ENCODE results near the gene ALPK3. TPM values are rescaled to one million over a fixed set of nuclear protein-coding genes. Genes with fewer than 3 reads are reported as not detected.

Gene ALPK3
- total and polyA plus RNA-seq, 2 experiments from 2014 or later = 3.7 to 29.7 TPM

GRCh38 chr15:84846269-84846668 is 29.1 kb downstream of the ALPK3 start:
- H3K9me3 Mint-ChIP-seq = peaks cover 15% of the 10 kb centered on the region
- H3K27ac Mint-ChIP-seq = no peak overlapping the region
- no peak overlapping the region for H3K4me3 Mint-ChIP-seq
- Histone ChIP-seq H4K20me1 (replicated peaks; ENCODE audit: insufficient read depth) (peaks cover 3% of the 10 kb centered on the region; the same call in 1 of the 2 replicates), H3K79me2 (replicated peaks; ENCODE audit: insufficient read depth) (no peaks in the 10 kb centered on the region), H3K27ac (ENCODE audit: low read depth) (no peak overlapping the region), H3K27me3 (ENCODE audit: insufficient read depth) (no peaks in the 10 kb centered on the region), H3F3A (replicated peaks; ENCODE audit: low read depth) (no peaks in the 10 kb centered on the region), H3K4me1 (ENCODE audit: insufficient read depth) (no peaks in the 10 kb centered on the region), H3K36me3 (ENCODE audit: insufficient read depth) (peaks cover 5% of the 10 kb centered on the region; the same call in 1 of the 2 replicates), H3K9me2 (ENCODE audit: insufficient read depth) (0 out of 2 replicates have a peak, but pooled peaks cover 4% of the 10 kb centered on the region), H2AFZ (no peak overlapping the region), H3K4me3 (no peak overlapping the region), H3K4me2 (no peak overlapping the region)
- DNase-seq (ENCODE audit: low spot score) = no peak
- peaks cover 2% of the 10 kb centered on the region for H3K4me1 Mint-ChIP-seq
- H3K36me3 Mint-ChIP-seq (ENCODE audit: low read depth) = peaks cover 19% of the 10 kb centered on the region
- no peak for ATAC-seq
- peaks cover 10% of the 10 kb centered on the region for H3K27me3 Mint-ChIP-seq (ENCODE audit: insufficient read depth, low read depth, poor library complexity)
- TF ChIP-seq NANOG (IDR thresholded peaks at IDR 0.05; ENCODE audit: borderline replicate concordance) (no peak), JUNB (IDR thresholded peaks at IDR 0.05; ENCODE audit: unreplicated experiment) (no peak), ZNF114 (CRISPR knock-in tag; IDR thresholded peaks at IDR 0.05) (no peak), EZH2 (IDR thresholded peaks at IDR 0.05; ENCODE audit: low read depth, unreplicated experiment) (no peak), EZH2phosphoT487 (IDR thresholded peaks at IDR 0.05; ENCODE audit: unreplicated experiment) (no peak), ETS1 (IDR thresholded peaks at IDR 0.05) (no peak), ZNF331 (CRISPR knock-in tag; IDR thresholded peaks at IDR 0.05; ENCODE audit: low read depth) (no peak), POLR2AphosphoS5 (IDR thresholded peaks at IDR 0.05; ENCODE audit: low read depth) (no peak), CREB1 (CRISPR knock-in tag; IDR thresholded peaks at IDR 0.05; ENCODE audit: low read depth) (no peak), STAT1 (IDR thresholded peaks at IDR 0.05; ENCODE audit: unreplicated experiment) (no peak)
- TF ChIP-seq, protein P1, sequence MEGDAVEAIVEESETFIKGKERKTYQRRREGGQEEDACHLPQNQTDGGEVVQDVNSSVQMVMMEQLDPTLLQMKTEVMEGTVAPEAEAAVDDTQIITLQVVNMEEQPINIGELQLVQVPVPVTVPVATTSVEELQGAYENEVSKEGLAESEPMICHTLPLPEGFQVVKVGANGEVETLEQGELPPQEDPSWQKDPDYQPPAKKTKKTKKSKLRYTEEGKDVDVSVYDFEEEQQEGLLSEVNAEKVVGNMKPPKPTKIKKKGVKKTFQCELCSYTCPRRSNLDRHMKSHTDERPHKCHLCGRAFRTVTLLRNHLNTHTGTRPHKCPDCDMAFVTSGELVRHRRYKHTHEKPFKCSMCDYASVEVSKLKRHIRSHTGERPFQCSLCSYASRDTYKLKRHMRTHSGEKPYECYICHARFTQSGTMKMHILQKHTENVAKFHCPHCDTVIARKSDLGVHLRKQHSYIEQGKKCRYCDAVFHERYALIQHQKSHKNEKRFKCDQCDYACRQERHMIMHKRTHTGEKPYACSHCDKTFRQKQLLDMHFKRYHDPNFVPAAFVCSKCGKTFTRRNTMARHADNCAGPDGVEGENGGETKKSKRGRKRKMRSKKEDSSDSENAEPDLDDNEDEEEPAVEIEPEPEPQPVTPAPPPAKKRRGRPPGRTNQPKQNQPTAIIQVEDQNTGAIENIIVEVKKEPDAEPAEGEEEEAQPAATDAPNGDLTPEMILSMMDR (conservative IDR thresholded peaks at IDR 0.05; ENCODE audit: low read depth in 2 of 2) = no peak
- TF ChIP-seq, protein P2, sequence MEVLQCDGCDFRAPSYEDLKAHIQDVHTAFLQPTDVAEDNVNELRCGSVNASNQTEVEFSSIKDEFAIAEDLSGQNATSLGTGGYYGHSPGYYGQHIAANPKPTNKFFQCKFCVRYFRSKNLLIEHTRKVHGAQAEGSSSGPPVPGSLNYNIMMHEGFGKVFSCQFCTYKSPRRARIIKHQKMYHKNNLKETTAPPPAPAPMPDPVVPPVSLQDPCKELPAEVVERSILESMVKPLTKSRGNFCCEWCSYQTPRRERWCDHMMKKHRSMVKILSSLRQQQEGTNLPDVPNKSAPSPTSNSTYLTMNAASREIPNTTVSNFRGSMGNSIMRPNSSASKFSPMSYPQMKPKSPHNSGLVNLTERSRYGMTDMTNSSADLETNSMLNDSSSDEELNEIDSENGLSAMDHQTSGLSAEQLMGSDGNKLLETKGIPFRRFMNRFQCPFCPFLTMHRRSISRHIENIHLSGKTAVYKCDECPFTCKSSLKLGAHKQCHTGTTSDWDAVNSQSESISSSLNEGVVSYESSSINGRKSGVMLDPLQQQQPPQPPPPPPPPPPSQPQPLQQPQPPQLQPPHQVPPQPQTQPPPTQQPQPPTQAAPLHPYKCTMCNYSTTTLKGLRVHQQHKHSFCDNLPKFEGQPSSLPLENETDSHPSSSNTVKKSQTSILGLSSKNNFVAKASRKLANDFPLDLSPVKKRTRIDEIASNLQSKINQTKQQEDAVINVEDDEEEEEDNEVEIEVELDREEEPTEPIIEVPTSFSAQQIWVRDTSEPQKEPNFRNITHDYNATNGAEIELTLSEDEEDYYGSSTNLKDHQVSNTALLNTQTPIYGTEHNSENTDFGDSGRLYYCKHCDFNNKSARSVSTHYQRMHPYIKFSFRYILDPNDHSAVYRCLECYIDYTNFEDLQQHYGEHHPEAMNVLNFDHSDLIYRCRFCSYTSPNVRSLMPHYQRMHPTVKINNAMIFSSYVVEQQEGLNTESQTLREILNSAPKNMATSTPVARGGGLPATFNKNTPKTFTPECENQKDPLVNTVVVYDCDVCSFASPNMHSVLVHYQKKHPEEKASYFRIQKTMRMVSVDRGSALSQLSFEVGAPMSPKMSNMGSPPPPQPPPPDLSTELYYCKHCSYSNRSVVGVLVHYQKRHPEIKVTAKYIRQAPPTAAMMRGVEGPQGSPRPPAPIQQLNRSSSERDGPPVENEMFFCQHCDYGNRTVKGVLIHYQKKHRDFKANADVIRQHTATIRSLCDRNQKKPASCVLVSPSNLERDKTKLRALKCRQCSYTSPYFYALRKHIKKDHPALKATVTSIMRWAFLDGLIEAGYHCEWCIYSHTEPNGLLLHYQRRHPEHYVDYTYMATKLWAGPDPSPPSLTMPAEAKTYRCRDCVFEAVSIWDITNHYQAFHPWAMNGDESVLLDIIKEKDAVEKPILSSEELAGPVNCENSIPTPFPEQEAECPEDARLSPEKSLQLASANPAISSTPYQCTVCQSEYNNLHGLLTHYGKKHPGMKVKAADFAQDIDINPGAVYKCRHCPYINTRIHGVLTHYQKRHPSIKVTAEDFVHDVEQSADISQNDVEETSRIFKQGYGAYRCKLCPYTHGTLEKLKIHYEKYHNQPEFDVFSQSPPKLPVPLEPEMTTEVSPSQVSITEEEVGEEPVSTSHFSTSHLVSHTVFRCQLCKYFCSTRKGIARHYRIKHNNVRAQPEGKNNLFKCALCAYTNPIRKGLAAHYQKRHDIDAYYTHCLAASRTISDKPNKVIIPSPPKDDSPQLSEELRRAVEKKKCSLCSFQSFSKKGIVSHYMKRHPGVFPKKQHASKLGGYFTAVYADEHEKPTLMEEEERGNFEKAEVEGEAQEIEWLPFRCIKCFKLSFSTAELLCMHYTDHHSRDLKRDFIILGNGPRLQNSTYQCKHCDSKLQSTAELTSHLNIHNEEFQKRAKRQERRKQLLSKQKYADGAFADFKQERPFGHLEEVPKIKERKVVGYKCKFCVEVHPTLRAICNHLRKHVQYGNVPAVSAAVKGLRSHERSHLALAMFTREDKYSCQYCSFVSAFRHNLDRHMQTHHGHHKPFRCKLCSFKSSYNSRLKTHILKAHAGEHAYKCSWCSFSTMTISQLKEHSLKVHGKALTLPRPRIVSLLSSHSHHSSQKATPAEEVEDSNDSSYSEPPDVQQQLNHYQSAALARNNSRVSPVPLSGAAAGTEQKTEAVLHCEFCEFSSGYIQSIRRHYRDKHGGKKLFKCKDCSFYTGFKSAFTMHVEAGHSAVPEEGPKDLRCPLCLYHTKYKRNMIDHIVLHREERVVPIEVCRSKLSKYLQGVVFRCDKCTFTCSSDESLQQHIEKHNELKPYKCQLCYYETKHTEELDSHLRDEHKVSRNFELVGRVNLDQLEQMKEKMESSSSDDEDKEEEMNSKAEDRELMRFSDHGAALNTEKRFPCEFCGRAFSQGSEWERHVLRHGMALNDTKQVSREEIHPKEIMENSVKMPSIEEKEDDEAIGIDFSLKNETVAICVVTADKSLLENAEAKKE (CRISPR knock-in tag; IDR thresholded peaks at IDR 0.05) = no peak
- TF ChIP-seq, protein P3, sequence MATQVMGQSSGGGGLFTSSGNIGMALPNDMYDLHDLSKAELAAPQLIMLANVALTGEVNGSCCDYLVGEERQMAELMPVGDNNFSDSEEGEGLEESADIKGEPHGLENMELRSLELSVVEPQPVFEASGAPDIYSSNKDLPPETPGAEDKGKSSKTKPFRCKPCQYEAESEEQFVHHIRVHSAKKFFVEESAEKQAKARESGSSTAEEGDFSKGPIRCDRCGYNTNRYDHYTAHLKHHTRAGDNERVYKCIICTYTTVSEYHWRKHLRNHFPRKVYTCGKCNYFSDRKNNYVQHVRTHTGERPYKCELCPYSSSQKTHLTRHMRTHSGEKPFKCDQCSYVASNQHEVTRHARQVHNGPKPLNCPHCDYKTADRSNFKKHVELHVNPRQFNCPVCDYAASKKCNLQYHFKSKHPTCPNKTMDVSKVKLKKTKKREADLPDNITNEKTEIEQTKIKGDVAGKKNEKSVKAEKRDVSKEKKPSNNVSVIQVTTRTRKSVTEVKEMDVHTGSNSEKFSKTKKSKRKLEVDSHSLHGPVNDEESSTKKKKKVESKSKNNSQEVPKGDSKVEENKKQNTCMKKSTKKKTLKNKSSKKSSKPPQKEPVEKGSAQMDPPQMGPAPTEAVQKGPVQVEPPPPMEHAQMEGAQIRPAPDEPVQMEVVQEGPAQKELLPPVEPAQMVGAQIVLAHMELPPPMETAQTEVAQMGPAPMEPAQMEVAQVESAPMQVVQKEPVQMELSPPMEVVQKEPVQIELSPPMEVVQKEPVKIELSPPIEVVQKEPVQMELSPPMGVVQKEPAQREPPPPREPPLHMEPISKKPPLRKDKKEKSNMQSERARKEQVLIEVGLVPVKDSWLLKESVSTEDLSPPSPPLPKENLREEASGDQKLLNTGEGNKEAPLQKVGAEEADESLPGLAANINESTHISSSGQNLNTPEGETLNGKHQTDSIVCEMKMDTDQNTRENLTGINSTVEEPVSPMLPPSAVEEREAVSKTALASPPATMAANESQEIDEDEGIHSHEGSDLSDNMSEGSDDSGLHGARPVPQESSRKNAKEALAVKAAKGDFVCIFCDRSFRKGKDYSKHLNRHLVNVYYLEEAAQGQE (IDR thresholded peaks at IDR 0.05; ENCODE audit: unreplicated experiment) = no peak

All from GM23338 (cell line).